Activated CD8-positive, alpha-beta T cell treated with anti-CD3 and anti-CD28 coated beads, Interleukin-2, amount 10 ng/mL, durations not matched to agents 7 days and 5 days (primary cell): ENCODE data around the gene MSI2. TPM values are rescaled to one million over a fixed set of nuclear protein-coding genes. Genes with fewer than 3 reads are reported as not detected.

Source experiments
- ATAC-seq: fragments of 150-1000 bp; cut with Tn5 transposase; one replicate; pipeline ENCODE4 v1.10.0; 2021; ENCODE audit warnings: moderate library complexity
- CTCF ChIA-PET: fragments of 350-600 bp; sonication (Branson Sonifier 250); formaldehyde crosslinking; loops from one replicate; lab custom pipeline; 2021; ENCODE audit warnings: antibody characterized with exemption; lab: Charles Lee
- POLR2A ChIA-PET: fragments of 350-600 bp; sonication (Branson Sonifier 250); formaldehyde crosslinking; loops from one replicate; lab custom pipeline; 2021; ENCODE audit warnings: antibody characterized with exemption; lab: Charles Lee
- DNase-seq: peaks from one replicate; pipeline ENCODE4 v3.0.0-alpha.2; 2020
- H3K27ac Mint-ChIP-seq: one replicate; pipeline ENCODE4 v1.8.0; 2021; ENCODE audit warnings: mild to moderate bottlenecking, mixed read lengths
- H3K27me3 Mint-ChIP-seq: one replicate; pipeline ENCODE4 v1.8.0; 2021; ENCODE audit warnings: low read depth, mixed read lengths
- H3K36me3 Mint-ChIP-seq: one replicate; pipeline ENCODE4 v1.8.0; 2021; ENCODE audit warnings: low read depth, mixed read lengths
- H3K4me1 Mint-ChIP-seq: one replicate; pipeline ENCODE4 v1.8.0; 2021; ENCODE audit warnings: low read depth, mixed read lengths
- H3K4me3 Mint-ChIP-seq: one replicate; pipeline ENCODE4 v1.8.0; 2021; ENCODE audit warnings: mild to moderate bottlenecking, mixed read lengths
- H3K9me3 Mint-ChIP-seq: one replicate; pipeline ENCODE4 v1.8.0; 2022; ENCODE audit warnings: mixed read lengths; ENCODE audit not compliant: insufficient read depth
- total RNA-seq, 2 experiments: library from RNA; stranded (reverse); gene quantifications; one replicate each; pipeline ENCODE4 v1.2.3, GENCODE V29; 2021

MSI2 gene
- total RNA-seq, 2 experiments from 2014 or later: 123 to 125 TPM

GRCh38 chr17:57666946-57667345 lies 410.6 kb downstream of the MSI2 start:
- CTCF ChIA-PET: interaction anchor here (1.1 to 2.4 kb wide), 2 partner anchors 68 to 70 kb away, joined by 3 to 10 read pairs; no protein-coding TSS in a partner anchor
- no peak for DNase-seq
- Mint-ChIP-seq H3K4me1 (peaks cover 56% of the 10 kb centered on the region), H3K27me3 (no peaks in the 10 kb centered on the region), H3K9me3 (no peaks in the 10 kb centered on the region), H3K4me3 (no peak overlapping the region), H3K27ac (peak overlapping the region; percentile 1), H3K36me3 (peaks cover 23% of the 10 kb centered on the region)
- no peak for ATAC-seq
- POLR2A ChIA-PET: no interaction called here

- POLR2A ChIA-PET: no interaction called here
- Mint-ChIP-seq H3K9me3 (no peaks in the 10 kb centered on the region), H3K27ac (peak overlapping the region; percentile 52), H3K36me3 (peaks cover 25% of the 10 kb centered on the region), H3K27me3 (no peaks in the 10 kb centered on the region), H3K4me3 (no peak overlapping the region), H3K4me1 (peaks cover 60% of the 10 kb centered on the region)
- ATAC-seq (no peak), DNase-seq (no peak)
- CTCF ChIA-PET: interaction anchor here (6.1 kb wide), 1 partner anchor 65 kb away, joined by 196 read pairs; no protein-coding TSS in a partner anchor
Observed at GRCh38 chr17:57667461-57667923, 411.2 kb downstream of the MSI2 start.

GRCh38 chr17:57668332-57668731 lies 412.0 kb downstream of the MSI2 start:
- ATAC-seq (no peak), DNase-seq (no peak)
- Mint-ChIP-seq H3K27me3 (no peaks in the 10 kb centered on the region), H3K27ac (no peak overlapping the region), H3K9me3 (no peaks in the 10 kb centered on the region), H3K4me1 (peaks cover 65% of the 10 kb centered on the region), H3K4me3 (no peak overlapping the region), H3K36me3 (peaks cover 29% of the 10 kb centered on the region)
- POLR2A ChIA-PET: no interaction called here
- CTCF ChIA-PET: interaction anchor here (1.1 to 6.1 kb wide), 2 partner anchors 65 to 425 kb away, joined by 3 to 196 read pairs; no protein-coding TSS in a partner anchor

GRCh38 chr17:57669671-57670529 lies 413.6 kb downstream of the MSI2 start:
- ChIA-PET CTCF (interaction anchor here (0.7 to 6.1 kb wide), 8 partner anchors 11 to 426 kb away, joined by 3 to 196 read pairs (median 22); no protein-coding TSS in a partner anchor), POLR2A (interaction anchor here (0.8 kb wide), 1 partner anchor 15 kb away, joined by 3 read pairs; no protein-coding TSS in a partner anchor)

GRCh38 chr17:57670769-57671569 lies 414.6 kb downstream of the MSI2 start:
- Mint-ChIP-seq H3K27me3 (no peaks in the 10 kb centered on the region), H3K4me1 (peaks cover 67% of the 10 kb centered on the region), H3K27ac (peak overlapping the region; percentile 96), H3K9me3 (no peaks in the 10 kb centered on the region), H3K36me3 (peaks cover 38% of the 10 kb centered on the region), H3K4me3 (no peak overlapping the region)
- DNase-seq (no peak), ATAC-seq (no peak)
- POLR2A ChIA-PET: interaction anchor here (1.1 to 2.5 kb wide), 2 partner anchors 66 to 72 kb away, joined by 3 to 13 read pairs; no protein-coding TSS in a partner anchor
- CTCF ChIA-PET: interaction anchor here (0.9 to 6.1 kb wide), 58 partner anchors 10 to 545 kb away, joined by 3 to 196 read pairs (median 5); partner anchors contain the start of gene CCDC182

More at GRCh38 chr17:57669671-57670529, 413.6 kb downstream of the MSI2 start:
- Mint-ChIP-seq H3K4me3 (no peak overlapping the region), H3K9me3 (no peaks in the 10 kb centered on the region), H3K27ac (peak overlapping the region; percentile 96), H3K36me3 (peaks cover 33% of the 10 kb centered on the region), H3K4me1 (peaks cover 69% of the 10 kb centered on the region), H3K27me3 (no peaks in the 10 kb centered on the region)
- DNase-seq: no peak
- ATAC-seq: no peak

GRCh38 chr17:57671667-57672632 lies 415.6 kb downstream of the MSI2 start:
- ChIA-PET CTCF (interaction anchor here (0.6 to 6.1 kb wide), 75 partner anchors 9 to 546 kb away, joined by 3 to 196 read pairs (median 4); partner anchors contain the start of genes CCDC182 and DYNLL2), POLR2A (interaction anchor here (1.0 to 2.5 kb wide), 4 partner anchors 57 to 73 kb away, joined by 3 to 13 read pairs (median 4); no protein-coding TSS in a partner anchor)
- H3K4me1 Mint-ChIP-seq: peaks cover 66% of the 10 kb centered on the region
- no peaks in the 10 kb centered on the region for H3K9me3 Mint-ChIP-seq
- H3K4me3 Mint-ChIP-seq: peak overlapping the region; percentile 66
- peak; percentile 87 for DNase-seq
- peak overlapping the region; percentile 96 for H3K27ac Mint-ChIP-seq
- ATAC-seq: peak; percentile 93
- peaks cover 41% of the 10 kb centered on the region for H3K36me3 Mint-ChIP-seq
- no peaks in the 10 kb centered on the region for H3K27me3 Mint-ChIP-seq

- H3K27ac Mint-ChIP-seq: peak overlapping the region; percentile 96
- ChIA-PET POLR2A (interaction anchor here (1.2 to 2.5 kb wide), 2 partner anchors 58 to 74 kb away, joined by 5 to 13 read pairs; no protein-coding TSS in a partner anchor), CTCF (interaction anchor here (0.7 to 6.1 kb wide), 21 partner anchors 8 to 429 kb away, joined by 3 to 196 read pairs (median 10); no protein-coding TSS in a partner anchor)
- no peak for DNase-seq
- H3K9me3 Mint-ChIP-seq: no peaks in the 10 kb centered on the region
- H3K4me3 Mint-ChIP-seq: no peak overlapping the region
- ATAC-seq: no peak
- no peaks in the 10 kb centered on the region for H3K27me3 Mint-ChIP-seq
- H3K36me3 Mint-ChIP-seq: peaks cover 37% of the 10 kb centered on the region
- peaks cover 56% of the 10 kb centered on the region for H3K4me1 Mint-ChIP-seq
Observed at GRCh38 chr17:57672971-57673370, 416.6 kb downstream of the MSI2 start.

- Mint-ChIP-seq H3K4me3 (no peak overlapping the region), H3K27me3 (no peaks in the 10 kb centered on the region), H3K36me3 (peaks cover 20% of the 10 kb centered on the region), H3K4me1 (peaks cover 39% of the 10 kb centered on the region), H3K27ac (peak overlapping the region; percentile 23), H3K9me3 (no peaks in the 10 kb centered on the region)
- ATAC-seq: no peak
- no peak for DNase-seq
- CTCF ChIA-PET: interaction anchor here (0.7 to 1.2 kb wide), 5 partner anchors 14 to 270 kb away, joined by 3 to 9 read pairs (median 3); no protein-coding TSS in a partner anchor
- POLR2A ChIA-PET: no interaction called here
Observed at GRCh38 chr17:57674894-57675293, 418.6 kb downstream of the MSI2 start.

GRCh38 chr17:57675427-57676387 lies 419.4 kb downstream of the MSI2 start:
- Mint-ChIP-seq H3K9me3 (no peaks in the 10 kb centered on the region), H3K4me3 (no peak overlapping the region), H3K4me1 (peaks cover 31% of the 10 kb centered on the region), H3K27me3 (no peaks in the 10 kb centered on the region), H3K36me3 (peaks cover 19% of the 10 kb centered on the region), H3K27ac (peak overlapping the region; percentile 56)
- ATAC-seq: no peak
- POLR2A ChIA-PET: no interaction called here
- no peak for DNase-seq
- CTCF ChIA-PET: interaction anchor here (0.6 to 3.2 kb wide), 4 partner anchors 61 to 432 kb away, joined by 3 to 18 read pairs (median 6); no protein-coding TSS in a partner anchor
